CD4-positive, alpha-beta T cell treated with Interferon gamma for 1 hour (primary cell): ENCODE data around the gene CDC14C.

Source experiments
- DNase-seq: peaks from one replicate; pipeline ENCODE4 v3.0.0-alpha.2; 2020

CDC14C gene

GRCh38 chr7:48976850-48977249 lies 52.5 kb downstream of the CDC14C start:
- no peak for DNase-seq
